SK-N-MC (cell line): Measurements from ENCODE around the gene PPP1R15A.
"Not testable (repeated sequence)": the region's sequence is repeated elsewhere in the genome, so short reads cannot be mapped to it uniquely, and the experiment has no call there.

Experiments
- EZH2 ChIP-seq: fragments of 200-600 bp; sonication (generic); IDR thresholded peaks from one replicate; pipeline ENCODE4 v1.6.1; 2017; ENCODE audit warnings: antibody characterized with exemption
- POLR2AphosphoS5 ChIP-seq: IDR thresholded peaks from 2 replicates; pipeline ENCODE4 v1.6.1; 2012; ENCODE audit warnings: mild to moderate bottlenecking, low read depth, low read length, borderline replicate concordance

DNA sequence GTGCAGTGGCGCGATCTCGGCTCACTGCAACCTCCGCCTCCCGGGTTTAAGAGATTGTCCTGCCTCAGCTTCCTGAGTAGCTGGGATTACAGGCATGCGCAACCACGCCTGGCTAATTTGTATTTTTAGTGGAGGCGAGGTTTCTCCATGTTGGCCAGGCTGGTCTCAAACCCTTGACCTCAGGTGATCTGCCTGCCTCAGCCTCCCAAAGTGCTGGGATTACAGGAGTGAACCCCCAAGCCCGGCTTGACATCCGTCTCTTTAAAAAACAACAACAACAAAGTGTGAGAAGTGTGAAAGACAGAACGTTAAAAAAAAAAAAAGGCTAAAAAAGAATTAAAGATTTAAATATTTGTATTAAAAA, 27.1 kb downstream of the PPP1R15A start:
- TF ChIP-seq POLR2AphosphoS5, EZH2: not testable (repeated sequence)
